Spleen (tissue), 7 donors: ENCODE measurements around the gene KIAA0319L.

Experiments used
- POLR2AphosphoS5 ChIP-seq, 3 donors: sonication (generic); formaldehyde crosslinking; IDR thresholded peaks; one replicate each; pipeline ENCODE4 v1.5.1; 2017; ENCODE audit warnings: antibody characterized with exemption in 3 of 3
- TF ChIP-seq, protein P1 (sequence below), 11 experiments: fragments of 200-600 bp in 7 of 11; fragments of 450-650 bp in 4 of 11; sonication (generic) in 4 of 11; IDR thresholded peaks in 8 of 11; conservative IDR thresholded peaks in 3 of 11; 1 replicate in 7 of 11; 2 replicates in 4 of 11; pipeline versions ENCODE4 v1.4.0 to v1.8.0; 2016 to 2021; ENCODE audit warnings: antibody characterized with exemption in 11 of 11, inconsistent platforms in 4 of 11, mild to moderate bottlenecking in 1 of 11
- donor health status: DM: no; HTN: no; CAD: no; lungs with moderate emphysema.
- donor health status: DM: no; HTN: no; CAD: no.
- donor health status: DM: no; HTN: no; CAD: no.

- TF ChIP-seq, protein P1, sequence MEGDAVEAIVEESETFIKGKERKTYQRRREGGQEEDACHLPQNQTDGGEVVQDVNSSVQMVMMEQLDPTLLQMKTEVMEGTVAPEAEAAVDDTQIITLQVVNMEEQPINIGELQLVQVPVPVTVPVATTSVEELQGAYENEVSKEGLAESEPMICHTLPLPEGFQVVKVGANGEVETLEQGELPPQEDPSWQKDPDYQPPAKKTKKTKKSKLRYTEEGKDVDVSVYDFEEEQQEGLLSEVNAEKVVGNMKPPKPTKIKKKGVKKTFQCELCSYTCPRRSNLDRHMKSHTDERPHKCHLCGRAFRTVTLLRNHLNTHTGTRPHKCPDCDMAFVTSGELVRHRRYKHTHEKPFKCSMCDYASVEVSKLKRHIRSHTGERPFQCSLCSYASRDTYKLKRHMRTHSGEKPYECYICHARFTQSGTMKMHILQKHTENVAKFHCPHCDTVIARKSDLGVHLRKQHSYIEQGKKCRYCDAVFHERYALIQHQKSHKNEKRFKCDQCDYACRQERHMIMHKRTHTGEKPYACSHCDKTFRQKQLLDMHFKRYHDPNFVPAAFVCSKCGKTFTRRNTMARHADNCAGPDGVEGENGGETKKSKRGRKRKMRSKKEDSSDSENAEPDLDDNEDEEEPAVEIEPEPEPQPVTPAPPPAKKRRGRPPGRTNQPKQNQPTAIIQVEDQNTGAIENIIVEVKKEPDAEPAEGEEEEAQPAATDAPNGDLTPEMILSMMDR (IDR thresholded peaks at IDR 0.05 in 8 of 11, conservative IDR thresholded peaks at IDR 0.05 in 3 of 11), result no peak
- TF ChIP-seq POLR2AphosphoS5 (IDR thresholded peaks at IDR 0.05), result no peak
Measured at GRCh38 chr1:35580949-35581388, 23.8 kb upstream of the KIAA0319L start.
